ENCODE results near the gene OR5K3.
"Not testable (repeated sequence)": the region's sequence is repeated elsewhere in the genome, so short reads cannot be mapped to it uniquely, and the experiment has no call there.

Gene OR5K3

GRCh38 chr3:98372445-98372844, 18.0 kb upstream of the OR5K3 start:
- no peak overlapping the region for H3K4me3 ChIP-seq (ENCODE audit: low read depth, low read length)
- TF ChIP-seq CTCF (IDR thresholded peaks at IDR 0.05; ENCODE audit: control insufficient read depth, extremely low read depth, insufficient read depth) = no peak
- no peak for DNase-seq (ENCODE audit: low read depth)

- no peak for TF ChIP-seq CTCF (IDR thresholded peaks at IDR 0.05; ENCODE audit: control insufficient read depth, extremely low read depth, insufficient read depth)
- no peak overlapping the region for H3K4me3 ChIP-seq (ENCODE audit: low read depth, low read length)
- DNase-seq (ENCODE audit: low read depth) = no peak
These were observed 13.8 kb upstream of the OR5K3 start for GRCh38 chr3:98376631-98377030.

- no peak overlapping the region for H3K4me3 ChIP-seq (ENCODE audit: low read depth, low read length)
- DNase-seq (ENCODE audit: low read depth) = no peak
- TF ChIP-seq CTCF (IDR thresholded peaks at IDR 0.05; ENCODE audit: control insufficient read depth, extremely low read depth, insufficient read depth) = no peak
These were observed 2.3 kb upstream of the OR5K3 start for GRCh38 chr3:98388147-98388546.

GRCh38 chr3:98395101-98395500, 4.6 kb downstream of the OR5K3 start:
- DNase-seq (ENCODE audit: low read depth) = no peak

GRCh38 chr3:98396482-98396881, 6.0 kb downstream of the OR5K3 start:
- not testable (repeated sequence) for DNase-seq (ENCODE audit: low read depth); H3K4me3 ChIP-seq (ENCODE audit: low read depth, low read length)

More at GRCh38 chr3:98395101-98395500, 4.6 kb downstream of the OR5K3 start:
- H3K4me3 ChIP-seq (ENCODE audit: low read depth, low read length) = no peak overlapping the region
- no peak for TF ChIP-seq CTCF (IDR thresholded peaks at IDR 0.05; ENCODE audit: control insufficient read depth, extremely low read depth, insufficient read depth)

GRCh38 chr3:98398513-98398912, 8.0 kb downstream of the OR5K3 start:
- no peak for TF ChIP-seq CTCF (IDR thresholded peaks at IDR 0.05; ENCODE audit: control insufficient read depth, extremely low read depth, insufficient read depth)
- no peak for DNase-seq (ENCODE audit: low read depth)
- H3K4me3 ChIP-seq (ENCODE audit: low read depth, low read length) = no peak overlapping the region

- H3K4me3 ChIP-seq (ENCODE audit: low read depth, low read length) = no peak overlapping the region
- no peak for DNase-seq (ENCODE audit: low read depth)
These were observed 12.0 kb downstream of the OR5K3 start for GRCh38 chr3:98402507-98402906.

More at GRCh38 chr3:98402507-98402906, 12.0 kb downstream of the OR5K3 start:
- no peak for TF ChIP-seq CTCF (IDR thresholded peaks at IDR 0.05; ENCODE audit: control insufficient read depth, extremely low read depth, insufficient read depth)
